ENCODE results near the gene GRAMD2A. TPM values are rescaled to one million over a fixed set of nuclear protein-coding genes. Genes with fewer than 3 reads are reported as not detected.

GRAMD2A gene
- total RNA-seq, 1 donor from 2014 or later = not detected

- no peak for TF ChIP-seq CTCF (IDR thresholded peaks at IDR 0.05)
These were observed 33.7 kb upstream of the GRAMD2A start, which contains the start of gene PKM for GRCh38 chr15:72231066-72231832. Gene PKM, minus strand, starts transcription at chr15:72231190. Its CDS starts 12,093 bp downstream, at chr15:72219097.

GRCh38 chr15:72230197-72231065 lies 32.8 kb upstream of the GRAMD2A start:
- DNase-seq (ENCODE audit: low spot score in 2 of 2) = peak; percentile 75 to 94
- Histone ChIP-seq H3K27ac (peak overlapping the region; percentile 99 to 100), H3K36me3 (no peaks in the 10 kb centered on the region), H3K4me3 (peak overlapping the region; percentile 87 to 98), H3K9me3 (no peaks in the 10 kb centered on the region), H3K27me3 (no peaks in the 10 kb centered on the region), H3K4me1 (peaks cover 8 to 46% of the 10 kb centered on the region in 2 donors)
- TF ChIP-seq CTCF (IDR thresholded peaks at IDR 0.05) = no peak
- intact Hi-C loops (cut with DNase I) = loop anchor here (1.0 to 10.0 kb wide), 5 partner anchors 32 to 1856 kb away; partner anchors contain the start of gene PARP6

More at GRCh38 chr15:72231066-72231832, 33.7 kb upstream of the GRAMD2A start, which contains the start of gene PKM:
- peak within 1 kb of the TSS; percentile 87 to 98 for H3K4me3 ChIP-seq
- no peaks in the 10 kb centered on the region for H3K27me3 ChIP-seq
- peak; percentile 88 to 98 for DNase-seq (ENCODE audit: low spot score in 2 of 2)
- no peaks in the 10 kb centered on the region for H3K36me3 ChIP-seq
- peak within 1 kb of the TSS; percentile 99 to 100 for H3K27ac ChIP-seq
- H3K4me1 ChIP-seq = peaks cover 5 to 39% of the 10 kb centered on the region in 2 donors
- H3K9me3 ChIP-seq = no peaks in the 10 kb centered on the region
- intact Hi-C loops (cut with DNase I) = loop anchor here (1.0 to 10.0 kb wide), 5 partner anchors 32 to 1856 kb away; partner anchors contain the start of gene PARP6

- Histone ChIP-seq H3K27ac (peak overlapping the region; percentile 99 to 100), H3K27me3 (no peaks in the 10 kb centered on the region), H3K4me3 (peak overlapping the region; percentile 87 to 98), H3K36me3 (no peaks in the 10 kb centered on the region), H3K9me3 (no peaks in the 10 kb centered on the region), H3K4me1 (peaks cover 8 to 46% of the 10 kb centered on the region in 2 donors)
- no peak for DNase-seq (ENCODE audit: low spot score in 2 of 2)
- no peak for TF ChIP-seq CTCF (IDR thresholded peaks at IDR 0.05)
- intact Hi-C loops (cut with DNase I) = loop anchor here (2.0 to 10.0 kb wide), 4 partner anchors 31 to 1855 kb away; partner anchors contain the start of gene PARP6
These were observed 32.3 kb upstream of the GRAMD2A start for GRCh38 chr15:72229947-72230196.

GRCh38 chr15:72229076-72229946 lies 31.7 kb upstream of the GRAMD2A start:
- Histone ChIP-seq H3K36me3 (no peaks in the 10 kb centered on the region), H3K4me3 (peak overlapping the region; percentile 87 to 98), H3K4me1 (peaks cover 8 to 46% of the 10 kb centered on the region in 2 donors), H3K27ac (peak overlapping the region; percentile 99 to 100), H3K9me3 (no peaks in the 10 kb centered on the region), H3K27me3 (no peaks in the 10 kb centered on the region)
- no peak for DNase-seq (ENCODE audit: low spot score in 2 of 2)
- intact Hi-C loops (cut with DNase I) = no loop called here
- no peak for TF ChIP-seq CTCF (IDR thresholded peaks at IDR 0.05)

- no peaks in the 10 kb centered on the region for H3K36me3 ChIP-seq
- H3K27me3 ChIP-seq = no peaks in the 10 kb centered on the region
- intact Hi-C loops (cut with DNase I) = no loop called here
- H3K4me1 ChIP-seq = peaks cover 10 to 44% of the 10 kb centered on the region in 2 donors
- DNase-seq (ENCODE audit: low spot score in 2 of 2) = no peak
- no peaks in the 10 kb centered on the region for H3K9me3 ChIP-seq
- H3K4me3 ChIP-seq = peak overlapping the region in 1 of 2 donors; percentile 26
- no peak for TF ChIP-seq CTCF (IDR thresholded peaks at IDR 0.05)
- peak overlapping the region; percentile 99 to 100 for H3K27ac ChIP-seq
These were observed 30.1 kb upstream of the GRAMD2A start for GRCh38 chr15:72227720-72228119.
